ENCODE data around the gene TTF2. TPM values are rescaled to one million over a fixed set of nuclear protein-coding genes. Genes with fewer than 3 reads are reported as not detected.

TTF2 gene
- total and polyA plus RNA-seq, 9 of the 15 experiments (the other 6 are each of a cell fraction or from before 2014, with no cell fraction given) = 9.4 to 71.1 (median 42.1) TPM

DNA sequence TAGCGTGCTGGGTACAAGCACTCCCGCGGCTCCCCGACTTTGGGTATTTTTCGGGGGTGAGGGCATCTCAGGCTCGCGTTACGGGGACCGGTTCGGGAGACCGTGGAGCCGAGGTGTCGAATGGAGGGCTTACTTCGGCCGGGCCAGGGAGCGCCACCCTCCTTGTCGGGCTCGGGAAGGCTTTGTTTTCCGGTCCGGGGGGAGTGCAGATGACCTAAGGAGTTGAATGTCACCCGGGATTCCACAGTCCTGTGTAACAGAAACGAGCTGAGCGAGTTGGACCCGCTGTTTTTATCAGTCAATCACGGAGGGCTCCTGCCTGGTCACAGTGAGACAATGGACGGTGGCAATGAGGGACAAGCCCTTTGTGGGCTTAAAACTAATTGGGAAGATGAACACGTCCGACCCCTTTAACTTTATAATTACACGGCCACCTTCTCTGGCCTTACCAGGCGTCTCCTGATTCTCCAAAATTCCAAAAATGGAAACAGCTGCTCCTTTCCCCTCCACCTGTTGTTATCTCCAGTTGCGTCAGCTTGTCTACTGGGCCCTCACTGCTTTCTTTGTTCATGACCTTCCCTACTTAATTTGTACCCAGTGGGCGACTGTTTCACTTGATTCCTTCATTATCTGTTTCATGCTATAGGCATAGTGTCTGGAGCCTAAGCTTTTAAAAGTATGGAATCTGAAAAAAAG, 62.4 kb downstream of the TTF2 start:
- peak overlapping the region; percentile 86 for H3K4me2 ChIP-seq (ENCODE audit: insufficient read depth, low read length)
- H4K20me1 ChIP-seq (replicated peaks; ENCODE audit: control insufficient read depth, insufficient read depth, low read length) = no peaks in the 10 kb centered on the region
- H3K9me1 ChIP-seq (ENCODE audit: control insufficient read depth, insufficient read depth, low read length) = no peaks in the 10 kb centered on the region
- peak overlapping the region; percentile 82 for H3K27ac ChIP-seq (ENCODE audit: extremely low read depth, low read depth, low read length)
- FAIRE-seq (no peak), DNase-seq (ENCODE audit: extremely low read depth in 1 of 4, low spot score in 3 of 4) (no peak), ATAC-seq (no peak)
- H3K4me3 ChIP-seq = peak overlapping the region; percentile 51
- intact Hi-C loops (cut with micrococcal nuclease) = loop anchor here (5.0 to 10.0 kb wide), 4 partner anchors 160 to 548 kb away; partner anchors contain the start of gene CD58
- ChIA-PET CTCF (ENCODE audit: low intra/inter-chr PET ratio) (interaction anchor here (0.7 kb wide), 1 partner anchor 650 kb away, joined by 4 read pairs; no protein-coding TSS in a partner anchor), POLR2A (interaction anchor here (0.6 to 0.7 kb wide), 2 partner anchors 21 to 102 kb away, joined by 3 read pairs; no protein-coding TSS in a partner anchor)
- in situ Hi-C loops (cut with MboI) = no loop called here
- H3K79me2 ChIP-seq (ENCODE audit: control insufficient read depth, insufficient read depth, low read length) = no peaks in the 10 kb centered on the region
- peaks cover 6% of the 10 kb centered on the region in 2 experiments; a peak in 1 of 5 replicates for H3K27me3 ChIP-seq (ENCODE audit: control insufficient read depth in 2 of 2, insufficient read depth in 2 of 2, low read length in 2 of 2)
- BruUV-seq (replicated peaks) = no TSS peak
- peaks cover 6 to 17% of the 10 kb centered on the region in 2 experiments; a peak in 4 of 5 replicates for H3K4me1 ChIP-seq (replicated peaks in 1 of 2; ENCODE audit: control insufficient read depth in 2 of 2, insufficient read depth in 2 of 2, low read length in 2 of 2)
- WGBS (ENCODE audit: insufficient coverage, low coverage, missing lambda C conversion rate) = 91% methylated on average over 32 of the region's 32 CpGs
- no peaks in the 10 kb centered on the region for H3K36me3 ChIP-seq (ENCODE audit: control insufficient read depth, insufficient read depth, low read length)
- H2AFZ ChIP-seq (ENCODE audit: low read depth, low read length) = peak overlapping the region; percentile 99
- no peaks in the 10 kb centered on the region for H3K9me3 ChIP-seq (replicated peaks; ENCODE audit: control insufficient read depth, insufficient read depth, low read depth, low read length)
- H3K9ac ChIP-seq (ENCODE audit: insufficient read depth in 1 of 2, low read depth in 2 of 2, low read length in 2 of 2) = peak overlapping the region; percentile 81 to 98; a peak in 3 of 4 replicates
- TF ChIP-seq MAZ (CRISPR knock-in tag; conservative IDR thresholded peaks at IDR 0.05 in 1 of 2, IDR thresholded peaks at IDR 0.05 in 1 of 2) (0 out of 4 replicates have a peak, but pooled peaks of 1 of the 2 experiments have one; percentile 3), ETV6 (IDR thresholded peaks at IDR 0.05; ENCODE audit: borderline replicate concordance in 1 of 2, low read depth in 2 of 2, low read length in 1 of 2) (no peak), ETV6 (CRISPR knock-in tag; IDR thresholded peaks at IDR 0.05; ENCODE audit: borderline replicate concordance) (no peak), GABPB2 (CRISPR knock-in tag; conservative IDR thresholded peaks at IDR 0.05) (no peak), EZH2 (IDR thresholded peaks at IDR 0.05; ENCODE audit: borderline replicate concordance, low read depth, low read length) (no peak), ZBTB8A (IDR thresholded peaks at IDR 0.05; ENCODE audit: partially characterized antibody) (no peak), ZNF507 (tag; conservative IDR thresholded peaks at IDR 0.05) (no peak), ZNF57 (CRISPR knock-in tag; IDR thresholded peaks at IDR 0.05) (no peak), ARNT (IDR thresholded peaks at IDR 0.05) (no peak), ZNF217 (CRISPR knock-in tag; IDR thresholded peaks at IDR 0.05) (no peak), XRCC4 (IDR thresholded peaks at IDR 0.05; ENCODE audit: extremely low read depth, insufficient read depth, insufficient read length) (no peak), ZNF212 (CRISPR knock-in tag; IDR thresholded peaks at IDR 0.05) (no peak), WHSC1 (IDR thresholded peaks at IDR 0.05; ENCODE audit: low read length) (no peak), CC2D1A (IDR thresholded peaks at IDR 0.05) (peak; percentile 2; the same call in 1 of the 2 replicates), RBBP5 (IDR thresholded peaks at IDR 0.05; ENCODE audit: borderline replicate concordance, insufficient read depth, low read length, poor library complexity, severe bottlenecking) (no peak), GABPB1 (CRISPR knock-in tag; IDR thresholded peaks at IDR 0.05) (0 out of 2 replicates have a peak, but pooled peaks have one; percentile 10), NCOA6 (IDR thresholded peaks at IDR 0.05) (no peak), ZNF263 (CRISPR knock-in tag; IDR thresholded peaks at IDR 0.05; ENCODE audit: borderline replicate concordance) (no peak), NCOA2 (IDR thresholded peaks at IDR 0.05; ENCODE audit: partially characterized antibody in 2 of 2) (no peak), RBM39 (optimal IDR thresholded peaks at IDR 0.05; ENCODE audit: low read depth, low read length) (no peak), ILK (tag; IDR thresholded peaks at IDR 0.05; ENCODE audit: borderline replicate concordance, low read depth) (no peak)
- TF ChIP-seq, protein P1, sequence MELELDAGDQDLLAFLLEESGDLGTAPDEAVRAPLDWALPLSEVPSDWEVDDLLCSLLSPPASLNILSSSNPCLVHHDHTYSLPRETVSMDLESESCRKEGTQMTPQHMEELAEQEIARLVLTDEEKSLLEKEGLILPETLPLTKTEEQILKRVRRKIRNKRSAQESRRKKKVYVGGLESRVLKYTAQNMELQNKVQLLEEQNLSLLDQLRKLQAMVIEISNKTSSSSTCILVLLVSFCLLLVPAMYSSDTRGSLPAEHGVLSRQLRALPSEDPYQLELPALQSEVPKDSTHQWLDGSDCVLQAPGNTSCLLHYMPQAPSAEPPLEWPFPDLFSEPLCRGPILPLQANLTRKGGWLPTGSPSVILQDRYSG (tag; conservative IDR thresholded peaks at IDR 0.05; ENCODE audit: low read depth) = no peak

All from K562 (cell line).